H1 (cell line): ENCODE results near the gene TMEM200C. TPM values are rescaled to one million over a fixed set of nuclear protein-coding genes. Genes with fewer than 3 reads are reported as not detected.

ENCODE experiments used
- polyA plus RNA-seq, 7 experiments: library from polyadenylated mRNA; depleted of rRNA in 3 of 7; stranded (reverse) in 5 of 7; unstranded in 2 of 7; fragments of >200 nt in 5 of 7; fragments of 200-250 nt in 2 of 7; gene quantifications; 1 replicate in 5 of 7; 2 replicates in 1 of 7; 4 replicates in 1 of 7; pipeline versions ENCODE4 v1.2.1 to v1.2.3, GENCODE V29; 2011 to 2013; ENCODE audit warnings: missing spikeins in 2 of 7, mixed read lengths in 2 of 7
- total RNA-seq: library from RNA; stranded (reverse); fragmentation: NEBNext Ultra II Directional; extraction: Animal tissue kit (Norgen Biotek cat#: 25700); gene quantifications from 2 replicates; pipeline ENCODE4 v1.2.1, GENCODE V29; 2021
- TF ChIP-seq, protein P1 (sequence below): IDR thresholded peaks from 2 replicates; pipeline ENCODE4 v1.6.1; 2011; ENCODE audit warnings: low read length, improper control_type of control experiment

TMEM200C gene
- total and polyA plus RNA-seq, 2 of the 8 experiments (the other 6 are each of a cell fraction or from before 2014, with no cell fraction given), result 3.4 to 9.6 TPM

DNA sequence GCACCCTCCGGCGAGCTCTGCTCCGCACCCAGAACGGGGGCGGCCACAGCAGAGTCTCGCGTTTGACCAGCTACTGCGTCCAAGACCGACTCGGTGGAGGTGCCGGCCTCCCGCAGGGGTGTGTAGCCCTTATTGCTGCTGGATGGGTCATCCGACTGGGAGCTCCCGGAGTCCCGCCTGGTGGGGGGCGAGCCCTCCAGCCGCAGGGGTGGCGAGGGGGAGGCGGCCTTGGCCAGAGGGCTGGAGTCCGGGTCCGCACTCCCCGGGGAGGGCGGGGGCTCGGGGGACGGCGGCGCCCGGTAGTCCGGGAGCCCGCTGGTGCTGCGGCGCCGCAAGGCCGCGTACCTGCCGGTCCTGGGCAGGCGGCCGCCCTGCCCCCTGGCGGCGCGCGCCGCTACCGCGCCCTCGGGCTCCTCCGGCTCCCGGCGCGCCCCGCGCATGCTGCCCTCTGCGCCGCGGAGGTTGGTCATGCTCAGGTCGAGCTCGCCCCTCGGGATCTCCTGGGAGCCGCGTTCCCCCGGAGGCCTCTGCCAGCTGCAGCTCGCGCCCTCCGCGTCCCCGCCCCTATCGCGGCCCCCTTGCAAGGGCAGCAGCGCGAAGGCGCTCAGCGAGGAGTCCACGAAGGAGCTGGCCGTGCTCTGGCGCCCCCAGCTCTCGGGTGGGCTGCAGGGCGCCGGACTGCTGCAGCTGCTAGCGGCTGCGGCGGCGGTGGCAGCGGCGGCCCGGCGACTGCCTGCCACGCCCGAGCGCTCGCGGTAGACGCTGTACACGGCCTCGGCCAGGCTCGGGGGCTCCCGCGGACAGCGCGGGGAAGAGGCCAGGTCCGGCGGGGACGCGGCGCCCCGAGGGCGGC, 4.8 kb downstream of the TMEM200C start (continued):
- TF ChIP-seq, protein P1, sequence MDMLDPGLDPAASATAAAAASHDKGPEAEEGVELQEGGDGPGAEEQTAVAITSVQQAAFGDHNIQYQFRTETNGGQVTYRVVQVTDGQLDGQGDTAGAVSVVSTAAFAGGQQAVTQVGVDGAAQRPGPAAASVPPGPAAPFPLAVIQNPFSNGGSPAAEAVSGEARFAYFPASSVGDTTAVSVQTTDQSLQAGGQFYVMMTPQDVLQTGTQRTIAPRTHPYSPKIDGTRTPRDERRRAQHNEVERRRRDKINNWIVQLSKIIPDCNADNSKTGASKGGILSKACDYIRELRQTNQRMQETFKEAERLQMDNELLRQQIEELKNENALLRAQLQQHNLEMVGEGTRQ, result no peak
